ENCODE measurements around the gene RESP18.
"Not testable (repeated sequence)": the region's sequence is repeated elsewhere in the genome, so short reads cannot be mapped to it uniquely, and the experiment has no call there.

Gene RESP18

GRCh38 chr2:219331560-219332213 lies 857 bp downstream of the RESP18 start:
- TF ChIP-seq CTCF (IDR thresholded peaks at IDR 0.05; ENCODE audit: low read depth, low read length) = no peak
- DNase-seq (ENCODE audit: low read depth, low spot score) = peak; percentile 5
- in situ Hi-C loops (cut with HindIII; ENCODE audit: low sequenced_read_pairs) = no loop called here
- no peak overlapping the region for H3K4me3 ChIP-seq (ENCODE audit: low read depth, low read length)

GRCh38 chr2:219327719-219328118 lies 4.8 kb downstream of the RESP18 start:
- in situ Hi-C loops (cut with HindIII; ENCODE audit: low sequenced_read_pairs) = no loop called here
- no peak overlapping the region for H3K4me3 ChIP-seq (ENCODE audit: low read depth, low read length)
- DNase-seq (ENCODE audit: low read depth, low spot score) = no peak
- TF ChIP-seq CTCF (IDR thresholded peaks at IDR 0.05; ENCODE audit: low read depth, low read length) = no peak

GRCh38 chr2:219325657-219326315 lies 6.8 kb downstream of the RESP18 start:
- DNase-seq (ENCODE audit: low read depth, low spot score) = no peak
- in situ Hi-C loops (cut with HindIII; ENCODE audit: low sequenced_read_pairs) = no loop called here
- no peak overlapping the region for H3K4me3 ChIP-seq (ENCODE audit: low read depth, low read length)
- TF ChIP-seq CTCF (IDR thresholded peaks at IDR 0.05; ENCODE audit: low read depth, low read length) = no peak

- H3K4me3 ChIP-seq (ENCODE audit: low read depth, low read length) = no peak overlapping the region
- in situ Hi-C loops (cut with HindIII; ENCODE audit: low sequenced_read_pairs) = no loop called here
- no peak for DNase-seq (ENCODE audit: low read depth, low spot score)
- no peak for TF ChIP-seq CTCF (IDR thresholded peaks at IDR 0.05; ENCODE audit: low read depth, low read length)
Observed at GRCh38 chr2:219325136-219325535, 7.4 kb downstream of the RESP18 start.

GRCh38 chr2:219323434-219323833 lies 9.1 kb downstream of the RESP18 start:
- in situ Hi-C loops (cut with HindIII; ENCODE audit: low sequenced_read_pairs) = no loop called here
- no peak overlapping the region for H3K4me3 ChIP-seq (ENCODE audit: low read depth, low read length)
- no peak for TF ChIP-seq CTCF (IDR thresholded peaks at IDR 0.05; ENCODE audit: low read depth, low read length)
- DNase-seq (ENCODE audit: low read depth, low spot score) = no peak

- in situ Hi-C loops (cut with HindIII; ENCODE audit: low sequenced_read_pairs) = no loop called here
- no peak overlapping the region for H3K4me3 ChIP-seq (ENCODE audit: low read depth, low read length)
- no peak for TF ChIP-seq CTCF (IDR thresholded peaks at IDR 0.05; ENCODE audit: low read depth, low read length)
- DNase-seq (ENCODE audit: low read depth, low spot score) = peak; percentile 33
Observed at GRCh38 chr2:219314804-219315468, 17.6 kb downstream of the RESP18 start.

- in situ Hi-C loops (cut with HindIII; ENCODE audit: low sequenced_read_pairs); DNase-seq (ENCODE audit: low read depth, low spot score); H3K4me3 ChIP-seq (ENCODE audit: low read depth, low read length): not testable (repeated sequence)
Observed at GRCh38 chr2:219312683-219313263, 19.8 kb downstream of the RESP18 start.

Measured in astrocyte of the spinal cord (primary cell).